SK-N-SH treated with all-trans-retinoic acid at 6 μM for 48 hours (cell line): Measurements from ENCODE around the gene WDR49.

Experiments used
- ARNTL ChIP-seq: fragments of 450-650 bp; formaldehyde crosslinking; IDR thresholded peaks from 2 replicates; pipeline ENCODE4 v1.5.0; 2020; ENCODE audit warnings: low read depth, mild to moderate bottlenecking, moderate library complexity, borderline replicate concordance
- CSDC2 ChIP-seq: fragments of 250-450 bp; sonication (Bioruptor Pico); IDR thresholded peaks from 2 replicates; pipeline ENCODE4 v1.5.0; 2020; ENCODE audit warnings: mild to moderate bottlenecking, moderate library complexity
- ESRRG ChIP-seq: fragments of 250-450 bp; sonication (Bioruptor Pico); IDR thresholded peaks from 2 replicates; pipeline ENCODE4 v1.6.1; 2021; ENCODE audit warnings: mild to moderate bottlenecking
- GLIS3 ChIP-seq: fragments of 250-450 bp; sonication (Bioruptor Pico); IDR thresholded peaks from 2 replicates; pipeline ENCODE4 v1.5.0; 2020; ENCODE audit warnings: mild to moderate bottlenecking, moderate library complexity
- POU6F1 ChIP-seq: fragments of 250-450 bp; sonication (Bioruptor Pico); IDR thresholded peaks from 2 replicates; pipeline ENCODE4 v1.8.0; 2021; ENCODE audit warnings: low read depth, mild to moderate bottlenecking, moderate library complexity, borderline replicate concordance
- PPARA ChIP-seq: fragments of 250-450 bp; sonication (Bioruptor Pico); IDR thresholded peaks from 2 replicates; pipeline ENCODE4 v1.5.0; 2020; ENCODE audit warnings: mild to moderate bottlenecking, borderline replicate concordance
- RARB ChIP-seq: fragments of 250-450 bp; sonication (Bioruptor Pico); IDR thresholded peaks from 2 replicates; pipeline ENCODE4 v1.8.0; 2021; ENCODE audit warnings: mild to moderate bottlenecking, moderate library complexity
- TCF4 ChIP-seq: fragments of 250-450 bp; sonication (Bioruptor Pico); IDR thresholded peaks from 2 replicates; pipeline ENCODE4 v1.8.0; 2021; ENCODE audit warnings: mild to moderate bottlenecking, moderate library complexity, borderline replicate concordance
- ZC3H10 ChIP-seq: fragments of 250-450 bp; sonication (Bioruptor Pico); IDR thresholded peaks from 2 replicates; pipeline ENCODE4 v1.5.1; 2021; ENCODE audit warnings: mild to moderate bottlenecking, moderate library complexity
- ZFP3 ChIP-seq: fragments of 250-450 bp; sonication (Bioruptor Pico); IDR thresholded peaks from 2 replicates; pipeline ENCODE4 v1.5.0; 2020; ENCODE audit warnings: mild to moderate bottlenecking, moderate library complexity
- ZFP30 ChIP-seq: fragments of 450-650 bp; formaldehyde crosslinking; IDR thresholded peaks from 2 replicates; pipeline ENCODE4 v1.5.0; 2022; ENCODE audit warnings: mild to moderate bottlenecking, moderate library complexity
- ZNF565 ChIP-seq: fragments of 450-650 bp; formaldehyde crosslinking; conservative IDR thresholded peaks from 2 replicates; pipeline ENCODE4 v1.5.0; 2020; ENCODE audit warnings: low read depth, mild to moderate bottlenecking, moderate library complexity
- TF ChIP-seq, protein P1 (sequence below): fragments of 250-450 bp; sonication (Bioruptor Pico); IDR thresholded peaks from 2 replicates; pipeline ENCODE4 v1.8.0; 2020; ENCODE audit warnings: mild to moderate bottlenecking, moderate library complexity, borderline replicate concordance
- TF ChIP-seq, protein P2 (sequence below): fragments of 250-450 bp; sonication (Bioruptor Pico); IDR thresholded peaks from 2 replicates; pipeline ENCODE4 v1.5.1; 2020; ENCODE audit warnings: low read depth, mild to moderate bottlenecking, moderate library complexity

DNA sequence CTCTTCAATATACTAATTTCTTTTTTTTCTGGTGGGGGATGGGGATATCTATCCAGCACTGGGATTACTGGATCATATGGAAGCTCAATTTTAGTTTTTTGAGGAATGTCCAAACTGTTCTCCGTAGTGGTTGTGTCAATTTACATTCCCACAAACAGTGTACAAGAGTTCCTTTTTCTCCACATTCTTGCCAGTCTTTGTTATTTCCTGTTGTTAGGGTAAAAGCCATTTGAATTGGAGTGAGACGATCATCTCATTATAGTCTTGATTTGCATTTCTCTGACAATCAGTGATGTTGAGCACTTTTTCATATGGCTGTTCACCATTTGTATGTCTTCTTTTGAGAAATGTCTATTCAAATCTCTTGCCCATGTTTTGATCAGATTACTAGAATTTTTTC, 12.8 kb upstream of the WDR49 start:
- TF ChIP-seq, protein P1, sequence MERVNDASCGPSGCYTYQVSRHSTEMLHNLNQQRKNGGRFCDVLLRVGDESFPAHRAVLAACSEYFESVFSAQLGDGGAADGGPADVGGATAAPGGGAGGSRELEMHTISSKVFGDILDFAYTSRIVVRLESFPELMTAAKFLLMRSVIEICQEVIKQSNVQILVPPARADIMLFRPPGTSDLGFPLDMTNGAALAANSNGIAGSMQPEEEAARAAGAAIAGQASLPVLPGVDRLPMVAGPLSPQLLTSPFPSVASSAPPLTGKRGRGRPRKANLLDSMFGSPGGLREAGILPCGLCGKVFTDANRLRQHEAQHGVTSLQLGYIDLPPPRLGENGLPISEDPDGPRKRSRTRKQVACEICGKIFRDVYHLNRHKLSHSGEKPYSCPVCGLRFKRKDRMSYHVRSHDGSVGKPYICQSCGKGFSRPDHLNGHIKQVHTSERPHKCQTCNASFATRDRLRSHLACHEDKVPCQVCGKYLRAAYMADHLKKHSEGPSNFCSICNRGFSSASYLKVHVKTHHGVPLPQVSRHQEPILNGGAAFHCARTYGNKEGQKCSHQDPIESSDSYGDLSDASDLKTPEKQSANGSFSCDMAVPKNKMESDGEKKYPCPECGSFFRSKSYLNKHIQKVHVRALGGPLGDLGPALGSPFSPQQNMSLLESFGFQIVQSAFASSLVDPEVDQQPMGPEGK = no peak
- TF ChIP-seq ESRRG (CRISPR knock-in tag) (no peak), ZC3H10 (CRISPR knock-in tag) (no peak), ZFP30 (CRISPR knock-in tag) (no peak), ARNTL (no peak), TCF4 (CRISPR knock-in tag) (no peak), GLIS3 (CRISPR knock-in tag) (no peak), CSDC2 (no peak), ZNF565 (CRISPR knock-in tag) (no peak), ZFP3 (CRISPR knock-in tag) (no peak), RARB (CRISPR knock-in tag) (no peak), PPARA (CRISPR knock-in tag) (no peak), POU6F1 (CRISPR knock-in tag) (no peak)
- TF ChIP-seq, protein P2, sequence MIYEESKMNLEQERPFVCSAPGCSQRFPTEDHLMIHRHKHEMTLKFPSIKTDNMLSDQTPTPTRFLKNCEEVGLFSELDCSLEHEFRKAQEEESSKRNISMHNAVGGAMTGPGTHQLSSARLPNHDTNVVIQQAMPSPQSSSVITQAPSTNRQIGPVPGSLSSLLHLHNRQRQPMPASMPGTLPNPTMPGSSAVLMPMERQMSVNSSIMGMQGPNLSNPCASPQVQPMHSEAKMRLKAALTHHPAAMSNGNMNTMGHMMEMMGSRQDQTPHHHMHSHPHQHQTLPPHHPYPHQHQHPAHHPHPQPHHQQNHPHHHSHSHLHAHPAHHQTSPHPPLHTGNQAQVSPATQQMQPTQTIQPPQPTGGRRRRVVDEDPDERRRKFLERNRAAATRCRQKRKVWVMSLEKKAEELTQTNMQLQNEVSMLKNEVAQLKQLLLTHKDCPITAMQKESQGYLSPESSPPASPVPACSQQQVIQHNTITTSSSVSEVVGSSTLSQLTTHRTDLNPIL = no peak
